GM12892 (cell line): ENCODE measurements around the gene KIF16B.

Source experiments
- POLR2A ChIP-seq: IDR thresholded peaks from 2 replicates; pipeline ENCODE4 v1.6.1; 2011; ENCODE audit warnings: low read depth, low read length, control low read depth
- TAF1 ChIP-seq: IDR thresholded peaks from 2 replicates; pipeline ENCODE4 v1.6.1; 2011; ENCODE audit warnings: low read depth, mild to moderate bottlenecking, control low read depth, low read length, borderline replicate concordance

DNA sequence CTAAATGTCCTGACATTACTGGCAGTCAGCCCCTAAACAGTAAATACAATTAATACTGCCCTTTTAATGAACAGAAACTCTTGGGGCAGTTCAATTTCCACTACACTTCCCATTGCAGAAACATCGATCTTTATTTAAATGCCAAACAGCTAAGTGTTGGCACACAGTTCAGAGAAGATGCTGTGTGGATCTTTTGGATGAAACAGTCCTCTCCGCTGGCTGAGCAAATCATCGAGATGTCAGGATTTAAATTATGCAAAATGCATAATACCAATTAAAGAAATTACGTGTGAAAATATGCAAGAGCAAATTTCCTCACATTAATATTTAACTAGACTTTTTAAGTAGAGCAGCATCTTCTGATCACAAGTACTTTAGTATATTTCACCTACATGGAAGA is 132.6 kb downstream of the KIF16B start:
- TF ChIP-seq TAF1 (no peak), POLR2A (no peak)
